DOHH2 (cell line): ENCODE results near the gene ELK4.

Experiments
- H3F3A ChIP-seq: fragments of 200-600 bp; sonication (generic), shearing (Covaris generic); 2 replicates; pipeline ENCODE4 v1.6.0; 2016; ENCODE audit warnings: antibody characterized with exemption, mild to moderate bottlenecking; ENCODE audit not compliant: control insufficient read depth, insufficient read depth
- H3K27ac ChIP-seq: fragments of 200-600 bp; sonication (generic); 2 replicates; pipeline ENCODE4 v1.5.1; 2014; ENCODE audit warnings: low read depth, mild to moderate bottlenecking, low read length, moderate library complexity
- H3K27me3 ChIP-seq: fragments of 200-600 bp; sonication (generic); 2 replicates; pipeline ENCODE4 v1.6.1; 2014; ENCODE audit warnings: mild to moderate bottlenecking, low read length, mixed read lengths; ENCODE audit not compliant: control insufficient read depth
- H3K36me3 ChIP-seq: fragments of 200-600 bp; sonication (generic); 2 replicates; pipeline ENCODE4 v1.6.1; 2014; ENCODE audit warnings: mild to moderate bottlenecking, low read length, moderate library complexity, mixed read lengths; ENCODE audit not compliant: control insufficient read depth
- H3K4me1 ChIP-seq: fragments of 200-600 bp; sonication (generic); 2 replicates; pipeline ENCODE4 v1.6.1; 2014; ENCODE audit warnings: mild to moderate bottlenecking, low read length, mixed read lengths; ENCODE audit not compliant: control insufficient read depth
- H3K4me2 ChIP-seq: fragments of 200-600 bp; sonication (generic); 2 replicates; pipeline ENCODE4 v1.6.0; 2014; ENCODE audit warnings: mild to moderate bottlenecking, low read length, moderate library complexity
- H3K4me3 ChIP-seq: fragments of 200-600 bp; sonication (generic); 2 replicates; pipeline ENCODE4 v1.5.1; 2014; ENCODE audit warnings: mild to moderate bottlenecking, low read length, mixed read lengths
- H3K79me2 ChIP-seq: fragments of 200-600 bp; sonication (generic); 2 replicates; pipeline ENCODE4 v1.6.1; 2014; ENCODE audit warnings: mild to moderate bottlenecking, low read length, mixed read lengths; ENCODE audit not compliant: control insufficient read depth
- H3K9me2 ChIP-seq: fragments of 200-600 bp; sonication (generic); replicated peaks from 2 replicates; pipeline ENCODE4 v1.6.1; 2014; ENCODE audit warnings: mild to moderate bottlenecking, low read length, mixed read lengths; ENCODE audit not compliant: control insufficient read depth
- H3K9me3 ChIP-seq: fragments of 200-600 bp; sonication (generic); 2 replicates; pipeline ENCODE4 v1.6.1; 2014; ENCODE audit warnings: antibody characterized with exemption, low read length, mixed read lengths; ENCODE audit not compliant: control insufficient read depth, insufficient read depth
- H4K20me1 ChIP-seq: fragments of 200-600 bp; sonication (generic); 2 replicates; pipeline ENCODE4 v1.6.0; 2014; ENCODE audit warnings: low read depth, mild to moderate bottlenecking, antibody characterized with exemption, low read length, moderate library complexity; ENCODE audit not compliant: control insufficient read depth, insufficient read depth
- CTCF ChIP-seq: fragments of 200-600 bp; sonication (generic); IDR thresholded peaks from one replicate; pipeline ENCODE4 v1.5.1; 2014; ENCODE audit warnings: antibody characterized with exemption, mild to moderate bottlenecking, low read depth, low read length; ENCODE audit not compliant: poor library complexity, severe bottlenecking
- EZH2phosphoT487 ChIP-seq: fragments of 200-600 bp; sonication (generic); IDR thresholded peaks from 2 replicates; pipeline ENCODE4 v1.6.1; 2017; ENCODE audit warnings: borderline replicate concordance, mild to moderate bottlenecking, antibody characterized with exemption, low read length, moderate library complexity, mixed read lengths

ELK4 gene

GRCh38 chr1:205678286-205679111 lies 46.7 kb upstream of the ELK4 start:
- H3K4me2 ChIP-seq = peak overlapping the region; percentile 88; the same call in 1 of the 2 replicates
- H3K9me3 ChIP-seq = no peaks in the 10 kb centered on the region
- peaks cover 21% of the 10 kb centered on the region for H3K27me3 ChIP-seq
- peaks cover 10% of the 10 kb centered on the region for H3K4me1 ChIP-seq
- no peaks in the 10 kb centered on the region for H4K20me1 ChIP-seq
- 0 out of 2 replicates have a peak, but pooled peaks cover 3% of the 10 kb centered on the region for H3F3A ChIP-seq
- no peaks in the 10 kb centered on the region for H3K36me3 ChIP-seq
- no peaks in the 10 kb centered on the region for H3K79me2 ChIP-seq
- no peaks in the 10 kb centered on the region for H3K9me2 ChIP-seq
- no peak for TF ChIP-seq EZH2phosphoT487
- TF ChIP-seq CTCF = no peak
- no peak overlapping the region for H3K4me3 ChIP-seq
- H3K27ac ChIP-seq = no peak overlapping the region

GRCh38 chr1:205677167-205677566 lies 45.4 kb upstream of the ELK4 start:
- Histone ChIP-seq H3K79me2 (no peaks in the 10 kb centered on the region), H3K9me2 (no peaks in the 10 kb centered on the region), H3F3A (0 out of 2 replicates have a peak, but pooled peaks cover 3% of the 10 kb centered on the region), H3K4me1 (peaks cover 11% of the 10 kb centered on the region), H3K9me3 (no peaks in the 10 kb centered on the region), H3K4me2 (no peak overlapping the region), H3K36me3 (no peaks in the 10 kb centered on the region), H4K20me1 (no peaks in the 10 kb centered on the region), H3K27me3 (peaks cover 21% of the 10 kb centered on the region), H3K4me3 (no peak overlapping the region), H3K27ac (no peak overlapping the region)
- TF ChIP-seq EZH2phosphoT487 (no peak), CTCF (no peak)

GRCh38 chr1:205676597-205676996 lies 44.8 kb upstream of the ELK4 start:
- H3K36me3 ChIP-seq = no peaks in the 10 kb centered on the region

More at GRCh38 chr1:205676597-205676996, 44.8 kb upstream of the ELK4 start:
- no peaks in the 10 kb centered on the region for H3K9me3 ChIP-seq
- peaks cover 21% of the 10 kb centered on the region for H3K27me3 ChIP-seq
- H3F3A ChIP-seq = 0 out of 2 replicates have a peak, but pooled peaks cover 3% of the 10 kb centered on the region
- no peaks in the 10 kb centered on the region for H3K79me2 ChIP-seq
- TF ChIP-seq CTCF (no peak), EZH2phosphoT487 (no peak)
- H3K9me2 ChIP-seq = no peaks in the 10 kb centered on the region
- no peak overlapping the region for H3K4me2 ChIP-seq
- H3K27ac ChIP-seq = no peak overlapping the region
- H4K20me1 ChIP-seq = no peaks in the 10 kb centered on the region
- H3K4me1 ChIP-seq = peaks cover 16% of the 10 kb centered on the region
- H3K4me3 ChIP-seq = no peak overlapping the region
